ENCODE results near the gene KIAA1217.

Gene KIAA1217

DNA sequence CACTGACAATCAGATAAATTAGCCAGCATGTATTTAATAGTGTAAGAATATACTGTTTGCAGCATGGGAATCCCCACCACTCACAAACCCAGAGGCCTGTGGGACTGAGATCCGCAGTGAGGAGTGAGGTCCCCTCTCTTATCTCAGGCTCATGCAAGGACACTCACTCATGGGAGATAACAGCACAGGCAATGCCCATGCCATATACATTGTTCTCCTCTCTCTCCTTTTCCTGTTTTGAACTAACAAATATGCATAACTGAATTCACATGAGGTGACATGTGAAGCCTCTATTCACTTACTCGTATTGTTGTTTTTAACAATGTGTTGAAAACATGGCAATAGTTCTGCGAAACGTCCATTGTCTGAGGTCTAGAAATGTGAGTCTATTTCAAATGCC lies 284.2 kb downstream of the KIAA1217 start:
- Histone ChIP-seq H3K27ac (ENCODE audit: low read depth, low read length) (no peak overlapping the region), H3K4me1 (ENCODE audit: control insufficient read depth in 5 of 5, insufficient read depth in 5 of 5, low read length in 5 of 5) (peaks cover 0 to 3% (median 0%) of the 10 kb centered on the region in 5 donors), H3K9me3 (ENCODE audit: control insufficient read depth in 5 of 5, low read length in 5 of 5) (no peaks in the 10 kb centered on the region), H3K27me3 (ENCODE audit: control insufficient read depth in 5 of 5, insufficient read depth in 4 of 5, low read length in 5 of 5) (no peaks in the 10 kb centered on the region), H3K9ac (ENCODE audit: low read length in 5 of 5) (no peak overlapping the region), H3K36me3 (ENCODE audit: control insufficient read depth in 5 of 5, insufficient read depth in 5 of 5, low read length in 5 of 5) (peaks cover 0 to 15% (median 14%) of the 10 kb centered on the region in 5 donors), H3K4me3 (ENCODE audit: low read depth in 1 of 5, low read length in 5 of 5) (no peak overlapping the region)

DNA sequence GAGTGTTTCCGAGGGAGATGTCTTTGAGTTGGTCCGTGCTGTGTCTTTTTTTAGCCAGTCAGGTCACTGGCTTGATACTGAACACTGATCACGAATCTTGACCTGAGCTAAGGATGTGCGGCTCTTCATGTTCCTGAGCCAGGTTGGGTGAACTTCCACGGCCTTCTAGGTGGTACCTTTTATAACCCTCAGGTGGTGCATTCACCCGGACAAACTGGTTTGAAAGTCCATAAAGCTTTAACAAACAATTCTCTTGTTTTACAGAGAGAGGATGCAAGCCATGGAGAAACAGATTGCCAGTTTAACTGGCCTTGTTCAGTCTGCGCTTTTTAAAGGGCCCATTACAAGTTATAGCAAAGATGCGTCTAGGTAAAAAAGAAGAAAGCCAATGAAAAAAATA lies 285.3 kb downstream of the KIAA1217 start:
- Histone ChIP-seq H3K27me3 (ENCODE audit: control insufficient read depth in 5 of 5, insufficient read depth in 4 of 5, low read length in 5 of 5) (no peaks in the 10 kb centered on the region), H3K36me3 (ENCODE audit: control insufficient read depth in 5 of 5, insufficient read depth in 5 of 5, low read length in 5 of 5) (peaks cover 0 to 15% (median 14%) of the 10 kb centered on the region in 5 donors), H3K27ac (ENCODE audit: low read depth, low read length) (no peak overlapping the region), H3K9me3 (ENCODE audit: control insufficient read depth in 5 of 5, low read length in 5 of 5) (no peaks in the 10 kb centered on the region), H3K9ac (ENCODE audit: low read length in 5 of 5) (no peak overlapping the region), H3K4me3 (ENCODE audit: low read depth in 1 of 5, low read length in 5 of 5) (no peak overlapping the region), H3K4me1 (ENCODE audit: control insufficient read depth in 5 of 5, insufficient read depth in 5 of 5, low read length in 5 of 5) (peaks cover 0 to 3% (median 0%) of the 10 kb centered on the region in 5 donors)

DNA sequence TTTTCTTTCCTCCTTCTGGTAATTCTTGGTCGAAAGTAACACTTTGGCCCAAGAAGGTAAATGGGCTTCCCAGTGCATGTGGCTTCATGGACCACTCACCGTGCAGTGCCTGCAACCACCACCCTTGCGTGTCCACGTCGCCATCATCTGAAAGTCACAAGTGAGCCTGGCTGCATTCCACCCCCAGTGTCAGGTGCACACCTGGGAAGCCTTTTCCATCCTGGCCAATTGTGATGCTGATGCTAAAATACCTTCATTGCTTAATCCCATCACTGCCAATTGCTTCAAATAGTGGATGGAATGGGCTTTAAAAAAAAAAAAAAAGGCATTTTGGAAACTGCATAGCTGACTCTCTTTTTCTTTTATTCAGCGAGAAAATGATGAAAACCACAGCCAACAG lies 285.8 kb downstream of the KIAA1217 start:
- Histone ChIP-seq H3K4me1 (ENCODE audit: control insufficient read depth in 5 of 5, insufficient read depth in 5 of 5, low read length in 5 of 5) (peaks cover 0 to 3% (median 0%) of the 10 kb centered on the region in 5 donors), H3K9ac (ENCODE audit: low read length in 5 of 5) (no peak overlapping the region), H3K4me3 (ENCODE audit: low read depth in 1 of 5, low read length in 5 of 5) (no peak overlapping the region), H3K9me3 (ENCODE audit: control insufficient read depth in 5 of 5, low read length in 5 of 5) (no peaks in the 10 kb centered on the region), H3K27me3 (ENCODE audit: control insufficient read depth in 5 of 5, insufficient read depth in 4 of 5, low read length in 5 of 5) (no peaks in the 10 kb centered on the region), H3K27ac (ENCODE audit: low read depth, low read length) (no peak overlapping the region), H3K36me3 (ENCODE audit: control insufficient read depth in 5 of 5, insufficient read depth in 5 of 5, low read length in 5 of 5) (peaks cover 0 to 15% (median 14%) of the 10 kb centered on the region in 5 donors)

DNA sequence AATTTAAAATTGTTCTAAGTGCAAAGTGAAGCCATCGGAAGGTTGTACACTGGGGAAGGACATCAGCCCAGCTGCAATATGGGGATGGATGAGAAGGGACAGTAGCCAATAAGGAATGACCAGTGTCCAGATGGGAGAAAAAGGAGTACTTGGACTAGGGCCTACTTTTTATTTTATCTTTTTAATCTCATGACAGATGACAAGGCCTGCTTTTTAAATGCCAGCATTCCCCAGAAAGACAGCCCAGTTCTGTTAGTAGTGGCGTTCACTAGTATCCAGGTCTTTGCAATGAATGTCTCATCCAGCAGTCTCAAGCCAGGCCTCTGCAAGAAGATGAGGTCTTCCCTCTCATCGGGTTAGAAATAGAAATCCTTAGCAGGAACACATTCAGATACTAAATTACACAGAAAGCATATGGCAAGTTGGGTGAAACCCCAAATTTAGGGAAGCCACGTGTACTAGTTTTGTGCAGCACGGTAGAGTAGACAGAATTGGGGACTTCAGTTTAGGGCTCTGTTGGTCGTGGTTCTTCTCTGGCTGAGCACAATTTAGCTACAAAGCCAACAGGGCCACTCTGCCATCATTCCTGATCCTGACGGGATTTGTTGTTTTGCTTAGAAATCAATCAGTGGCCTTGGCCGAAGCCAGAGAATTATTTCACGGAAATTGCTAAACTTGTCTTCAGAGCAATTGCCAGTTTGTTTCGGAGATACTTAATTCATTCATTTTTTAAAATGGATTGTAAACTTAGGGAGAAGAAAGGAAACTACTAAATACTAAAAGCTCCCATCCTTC lies 286.9 kb downstream of the KIAA1217 start:
- Histone ChIP-seq H3K27me3 (ENCODE audit: control insufficient read depth in 5 of 5, insufficient read depth in 4 of 5, low read length in 5 of 5) (no peaks in the 10 kb centered on the region), H3K9ac (ENCODE audit: low read length in 5 of 5) (no peak overlapping the region), H3K4me3 (ENCODE audit: low read depth in 1 of 5, low read length in 5 of 5) (no peak overlapping the region), H3K27ac (ENCODE audit: low read depth, low read length) (no peak overlapping the region), H3K9me3 (ENCODE audit: control insufficient read depth in 5 of 5, low read length in 5 of 5) (no peaks in the 10 kb centered on the region), H3K36me3 (ENCODE audit: control insufficient read depth in 5 of 5, insufficient read depth in 5 of 5, low read length in 5 of 5) (peaks cover 0 to 14% (median 13%) of the 10 kb centered on the region in 5 donors), H3K4me1 (ENCODE audit: control insufficient read depth in 5 of 5, insufficient read depth in 5 of 5, low read length in 5 of 5) (peaks cover 0 to 3% (median 0%) of the 10 kb centered on the region in 5 donors)

DNA sequence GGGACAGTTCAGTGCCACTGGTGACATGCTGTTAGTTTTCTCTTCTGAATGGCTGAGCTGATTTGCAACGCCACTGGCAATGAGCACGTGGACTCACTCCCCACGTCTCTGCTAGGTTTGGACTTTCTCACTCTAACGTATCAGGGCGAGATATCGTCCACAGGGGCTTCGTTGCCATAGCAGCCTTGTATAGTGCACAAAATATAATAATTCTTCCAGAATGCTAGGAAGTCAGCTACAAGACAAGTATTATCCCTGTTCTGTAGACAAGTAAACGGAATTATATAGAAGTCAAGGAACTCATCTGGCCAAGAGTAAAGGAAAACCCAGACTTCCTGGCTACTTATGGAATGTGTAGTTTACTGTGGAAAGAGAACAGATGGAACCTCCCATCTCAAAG lies 288.0 kb downstream of the KIAA1217 start:
- H3K9ac ChIP-seq (ENCODE audit: low read length in 5 of 5) = no peak overlapping the region
- H3K36me3 ChIP-seq (ENCODE audit: control insufficient read depth in 5 of 5, insufficient read depth in 5 of 5, low read length in 5 of 5) = peaks cover 0 to 19% (median 17%) of the 10 kb centered on the region in 5 donors
- H3K9me3 ChIP-seq (ENCODE audit: control insufficient read depth in 5 of 5, low read length in 5 of 5) = no peaks in the 10 kb centered on the region
- H3K4me3 ChIP-seq (ENCODE audit: low read depth in 1 of 5, low read length in 5 of 5) = no peak overlapping the region
- no peaks in the 10 kb centered on the region for H3K27me3 ChIP-seq (ENCODE audit: control insufficient read depth in 5 of 5, insufficient read depth in 4 of 5, low read length in 5 of 5)
- peaks cover 0 to 3% (median 0%) of the 10 kb centered on the region in 5 donors for H3K4me1 ChIP-seq (ENCODE audit: control insufficient read depth in 5 of 5, insufficient read depth in 5 of 5, low read length in 5 of 5)
- no peak overlapping the region for H3K27ac ChIP-seq (ENCODE audit: low read depth, low read length)

DNA sequence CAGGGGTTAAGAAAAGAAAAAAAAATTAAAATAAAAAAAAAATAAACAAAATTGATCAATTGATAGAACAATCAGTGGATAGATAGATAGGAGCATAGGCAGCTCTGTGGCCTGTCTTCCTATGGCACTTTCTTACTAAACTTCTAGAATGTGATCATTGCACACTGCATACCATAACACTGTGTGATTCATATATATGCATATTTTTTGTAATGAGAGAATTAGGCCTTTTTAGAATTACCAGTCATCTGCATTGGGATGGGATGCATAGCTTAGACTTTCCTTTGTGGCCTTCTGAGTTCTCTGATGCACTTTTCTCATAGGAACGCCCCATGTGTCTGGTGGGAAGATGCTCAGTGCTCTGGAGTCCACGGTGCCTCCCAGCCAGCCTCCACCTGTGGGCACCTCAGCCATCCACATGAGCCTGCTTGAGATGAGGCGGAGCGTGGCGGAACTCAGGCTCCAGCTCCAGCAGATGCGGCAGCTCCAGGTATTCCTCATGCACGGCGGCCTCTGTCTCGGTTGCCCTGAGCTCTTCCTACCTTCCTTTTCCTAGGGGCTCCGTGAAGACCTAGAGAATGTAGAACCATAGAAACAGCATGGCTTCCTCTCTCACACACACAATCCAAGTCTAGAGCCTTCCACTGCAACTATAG lies 292.2 kb downstream of the KIAA1217 start:
- Histone ChIP-seq H3K4me1 (ENCODE audit: control insufficient read depth in 5 of 5, insufficient read depth in 5 of 5, low read length in 5 of 5) (peaks cover 0 to 3% (median 0%) of the 10 kb centered on the region in 5 donors), H3K4me3 (ENCODE audit: low read depth in 1 of 5, low read length in 5 of 5) (no peak overlapping the region), H3K27me3 (ENCODE audit: control insufficient read depth in 5 of 5, insufficient read depth in 4 of 5, low read length in 5 of 5) (no peaks in the 10 kb centered on the region), H3K9me3 (ENCODE audit: control insufficient read depth in 5 of 5, low read length in 5 of 5) (no peaks in the 10 kb centered on the region), H3K36me3 (ENCODE audit: control insufficient read depth in 5 of 5, insufficient read depth in 5 of 5, low read length in 5 of 5) (peaks cover 0 to 41% (median 30%) of the 10 kb centered on the region in 5 donors), H3K9ac (ENCODE audit: low read length in 5 of 5) (no peak overlapping the region), H3K27ac (ENCODE audit: low read depth, low read length) (no peak overlapping the region)

DNA sequence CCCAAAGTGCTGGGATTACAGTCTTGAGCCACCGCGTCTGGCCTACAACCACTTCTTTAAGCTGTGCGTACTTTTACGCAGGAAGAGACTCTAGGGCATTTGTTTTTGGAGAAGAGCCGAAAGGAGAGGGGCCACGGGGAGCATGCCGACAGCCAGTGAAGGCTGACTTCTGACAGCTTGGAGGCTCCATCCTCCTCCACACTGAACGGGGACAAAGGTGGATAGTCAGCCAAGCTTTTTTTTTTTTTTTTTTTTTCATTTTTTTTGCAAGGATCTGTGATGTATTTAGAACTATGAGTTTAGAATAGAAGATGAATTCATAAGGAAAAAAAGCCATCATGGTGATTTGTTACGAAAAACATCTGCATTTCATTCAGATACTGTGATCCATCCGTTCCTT lies 293.1 kb downstream of the KIAA1217 start:
- Histone ChIP-seq H3K4me3 (ENCODE audit: low read depth in 1 of 5, low read length in 5 of 5) (no peak overlapping the region), H3K36me3 (ENCODE audit: control insufficient read depth in 5 of 5, insufficient read depth in 5 of 5, low read length in 5 of 5) (peaks cover 0 to 36% (median 24%) of the 10 kb centered on the region in 5 donors), H3K9me3 (ENCODE audit: control insufficient read depth in 5 of 5, low read length in 5 of 5) (no peaks in the 10 kb centered on the region), H3K27ac (ENCODE audit: low read depth, low read length) (no peak overlapping the region), H3K27me3 (ENCODE audit: control insufficient read depth in 5 of 5, insufficient read depth in 4 of 5, low read length in 5 of 5) (no peaks in the 10 kb centered on the region), H3K9ac (ENCODE audit: low read length in 5 of 5) (no peak overlapping the region), H3K4me1 (ENCODE audit: control insufficient read depth in 5 of 5, insufficient read depth in 5 of 5, low read length in 5 of 5) (peaks cover 0 to 3% (median 0%) of the 10 kb centered on the region in 5 donors)

DNA sequence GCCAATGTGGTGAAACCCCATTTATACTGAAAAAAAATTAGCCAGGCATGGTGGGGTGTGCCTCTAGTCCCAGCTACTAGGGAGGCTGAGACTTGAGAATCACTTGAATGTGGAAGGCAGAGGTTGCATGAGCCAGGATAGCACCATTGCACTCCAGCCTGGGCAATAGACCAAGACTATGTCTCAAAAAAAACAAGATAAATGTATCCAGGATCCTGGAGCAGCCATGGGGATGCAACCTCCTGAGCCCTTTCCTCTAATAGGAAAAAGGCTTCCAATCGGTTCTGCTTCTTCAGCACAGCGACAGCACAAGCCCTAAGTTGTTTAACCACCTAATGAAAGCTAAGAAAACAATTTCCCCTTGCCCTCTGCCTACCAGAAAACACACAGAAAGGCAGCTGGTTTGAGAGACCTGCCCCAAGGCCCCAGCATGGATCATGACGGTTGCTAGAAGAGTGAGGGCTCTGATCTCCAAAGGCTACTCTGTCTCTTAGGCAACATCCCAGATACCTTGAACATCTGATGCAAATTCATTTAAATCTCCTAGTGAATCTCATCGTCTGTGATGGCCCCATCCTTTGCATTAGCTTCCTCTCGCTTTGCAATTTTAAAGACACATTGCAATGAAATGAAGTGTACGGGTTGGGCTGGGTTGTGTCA lies 294.0 kb downstream of the KIAA1217 start:
- H3K27ac ChIP-seq (ENCODE audit: low read depth, low read length) = no peak overlapping the region
- H3K9ac ChIP-seq (ENCODE audit: low read length in 5 of 5) = no peak overlapping the region
- no peaks in the 10 kb centered on the region for H3K9me3 ChIP-seq (ENCODE audit: control insufficient read depth in 5 of 5, low read length in 5 of 5)
- peaks cover 0 to 3% (median 0%) of the 10 kb centered on the region in 5 donors for H3K4me1 ChIP-seq (ENCODE audit: control insufficient read depth in 5 of 5, insufficient read depth in 5 of 5, low read length in 5 of 5)
- H3K4me3 ChIP-seq (ENCODE audit: low read depth in 1 of 5, low read length in 5 of 5) = no peak overlapping the region
- peaks cover 4 to 33% (median 23%) of the 10 kb centered on the region in 5 donors for H3K36me3 ChIP-seq (ENCODE audit: control insufficient read depth in 5 of 5, insufficient read depth in 5 of 5, low read length in 5 of 5)
- H3K27me3 ChIP-seq (ENCODE audit: control insufficient read depth in 5 of 5, insufficient read depth in 4 of 5, low read length in 5 of 5) = no peaks in the 10 kb centered on the region

DNA sequence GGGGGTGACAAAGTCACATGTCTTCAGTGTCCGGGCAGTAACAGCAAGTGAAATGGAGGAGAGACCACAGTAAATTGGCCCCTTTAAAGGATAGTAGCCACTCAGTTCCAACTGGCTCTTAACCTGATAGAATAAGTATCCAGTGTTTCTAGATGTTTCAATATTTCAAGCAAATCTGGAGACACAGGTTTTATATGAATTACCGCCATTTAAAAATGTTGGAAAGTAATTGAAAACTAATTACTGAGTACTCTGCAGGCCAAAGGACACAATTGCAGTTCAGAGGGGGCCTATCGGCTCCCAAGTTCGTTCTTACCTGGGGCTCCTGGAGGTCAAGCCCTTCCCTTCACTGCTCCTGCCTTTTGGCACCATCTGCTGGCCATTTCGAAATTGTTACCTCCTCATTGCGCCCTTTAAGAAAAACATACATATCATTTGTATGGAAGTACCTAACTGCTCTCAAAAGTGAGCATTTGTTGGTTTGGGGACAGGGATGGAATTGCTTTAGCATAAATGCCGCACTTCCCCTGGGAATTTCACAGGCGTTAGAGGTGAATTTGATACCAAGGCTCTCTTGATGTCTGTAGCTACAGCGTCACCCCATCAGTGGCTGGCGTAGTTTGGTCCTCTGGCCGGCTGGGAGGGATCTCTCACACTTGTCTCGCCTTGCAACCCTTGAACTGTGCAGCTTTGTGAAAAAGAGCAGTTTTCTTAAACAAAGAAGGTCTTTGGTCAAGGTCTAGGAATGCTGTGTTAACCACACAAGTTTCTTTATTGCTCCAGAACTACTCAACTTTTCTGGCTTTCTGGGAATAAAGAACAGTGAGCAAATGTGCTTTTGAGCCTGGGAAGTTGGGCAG lies 294.8 kb downstream of the KIAA1217 start:
- H3K9me3 ChIP-seq (ENCODE audit: control insufficient read depth in 5 of 5, low read length in 5 of 5) = no peaks in the 10 kb centered on the region
- H3K27ac ChIP-seq (ENCODE audit: low read depth, low read length) = no peak overlapping the region
- no peak overlapping the region for H3K9ac ChIP-seq (ENCODE audit: low read length in 5 of 5)
- no peak overlapping the region for H3K4me3 ChIP-seq (ENCODE audit: low read depth in 1 of 5, low read length in 5 of 5)
- peaks cover 0 to 3% (median 0%) of the 10 kb centered on the region in 5 donors for H3K4me1 ChIP-seq (ENCODE audit: control insufficient read depth in 5 of 5, insufficient read depth in 5 of 5, low read length in 5 of 5)
- peaks cover 4 to 33% (median 23%) of the 10 kb centered on the region in 5 donors for H3K36me3 ChIP-seq (ENCODE audit: control insufficient read depth in 5 of 5, insufficient read depth in 5 of 5, low read length in 5 of 5)
- no peaks in the 10 kb centered on the region for H3K27me3 ChIP-seq (ENCODE audit: control insufficient read depth in 5 of 5, insufficient read depth in 4 of 5, low read length in 5 of 5)
